CD14-positive monocyte (primary cell): ENCODE measurements around the gene IKZF3. TPM values are rescaled to one million over a fixed set of nuclear protein-coding genes. Genes with fewer than 3 reads are reported as not detected.

ENCODE experiments used
- DNase-seq, 3 donors: peaks; one replicate each; pipeline ENCODE4 v3.0.0-alpha.2; 2011 to 2022
- H2AFZ ChIP-seq: 2 replicates; pipeline ENCODE4 v1.6.0; 2012; ENCODE audit warnings: mild to moderate bottlenecking, low read depth, low read length, inconsistent platforms; ENCODE audit not compliant: insufficient read depth, poor library complexity, severe bottlenecking
- H3K27ac ChIP-seq, 2 donors: 1 replicate in 1 of 2; 2 replicates in 1 of 2; pipeline ENCODE4 v1.5.1; 2012 to 2013; ENCODE audit warnings: low read length in 2 of 2, control low read depth in 1 of 2, inconsistent platforms in 1 of 2, low read depth in 1 of 2, mild to moderate bottlenecking in 1 of 2
- H3K27me3 ChIP-seq, 2 donors: one replicate each; pipeline versions ENCODE4 v1.6.0 to v1.6.1; 2011 to 2013; ENCODE audit warnings: low read length in 2 of 2; ENCODE audit not compliant: control insufficient read depth in 2 of 2, insufficient read depth in 2 of 2
- H3K36me3 ChIP-seq, 2 donors: replicated peaks in 1 of 2; 1 replicate in 1 of 2; 2 replicates in 1 of 2; pipeline versions ENCODE4 v1.5.1 to v1.6.1; 2012 to 2013; ENCODE audit warnings: low read length in 2 of 2, control low read depth in 1 of 2, inconsistent platforms in 1 of 2, mild to moderate bottlenecking in 1 of 2; ENCODE audit not compliant: insufficient read depth in 2 of 2, control insufficient read depth in 1 of 2
- H3K4me1 ChIP-seq, 2 donors: 1 replicate in 1 of 2; 2 replicates in 1 of 2; pipeline versions ENCODE4 v1.5.1 to v1.6.1; 2012 to 2013; ENCODE audit warnings: low read length in 2 of 2, control low read depth in 1 of 2, inconsistent platforms in 1 of 2, mild to moderate bottlenecking in 1 of 2, moderate library complexity in 1 of 2; ENCODE audit not compliant: insufficient read depth in 2 of 2, control insufficient read depth in 1 of 2
- H3K4me2 ChIP-seq: replicated peaks from 2 replicates; pipeline ENCODE3; 2012; ENCODE audit warnings: low read length, moderate library complexity, mild to moderate bottlenecking; ENCODE audit not compliant: poor library complexity, severe bottlenecking; ENCODE audit errors: extremely low read depth
- H3K4me3 ChIP-seq, 3 experiments: fragments of 200-600 bp in 1 of 3; sonication (generic) in 1 of 3; replicated peaks in 1 of 3; 1 replicate in 2 of 3; 2 replicates in 1 of 3; pipeline ENCODE4 v1.5.1; 2011 to 2013; ENCODE audit warnings: low read length in 3 of 3, mild to moderate bottlenecking in 3 of 3, control low read depth in 2 of 3, low read depth in 2 of 3, inconsistent platforms in 1 of 3, moderate library complexity in 1 of 3
- H3K79me2 ChIP-seq: 2 replicates; pipeline ENCODE4 v1.6.0; 2012; ENCODE audit warnings: mild to moderate bottlenecking, control low read depth, inconsistent platforms, low read length, moderate library complexity; ENCODE audit not compliant: insufficient read depth
- H3K9ac ChIP-seq: 2 replicates; pipeline ENCODE4 v1.6.0; 2017; ENCODE audit warnings: low read length, mild to moderate bottlenecking; ENCODE audit not compliant: insufficient read depth, poor library complexity, severe bottlenecking
- H3K9me3 ChIP-seq, 2 donors: replicated peaks in 1 of 2; 1 replicate in 1 of 2; 2 replicates in 1 of 2; pipeline versions ENCODE4 v1.5.1 to v1.6.1; 2012 to 2013; ENCODE audit warnings: low read length in 2 of 2, control low read depth in 1 of 2; ENCODE audit not compliant: control insufficient read depth in 1 of 2, insufficient read depth in 1 of 2
- H4K20me1 ChIP-seq: 2 replicates; pipeline ENCODE4 v1.6.0; 2012; ENCODE audit warnings: mild to moderate bottlenecking, low read length, control low read depth, moderate library complexity; ENCODE audit not compliant: insufficient read depth
- H3K27ac Mint-ChIP-seq, 7 donors: one replicate each; pipeline ENCODE4 v1.8.0; 2020; ENCODE audit warnings: mild to moderate bottlenecking in 7 of 7, mixed read lengths in 7 of 7, moderate library complexity in 6 of 7, inconsistent platforms in 2 of 7
- H3K27me3 Mint-ChIP-seq, 3 donors: one replicate each; pipeline ENCODE4 v1.8.0; 2021 to 2022; ENCODE audit warnings: low read depth in 3 of 3, mild to moderate bottlenecking in 3 of 3, mixed read lengths in 3 of 3, moderate library complexity in 3 of 3, inconsistent platforms in 1 of 3
- H3K36me3 Mint-ChIP-seq, 2 donors: one replicate each; pipeline ENCODE4 v1.8.0; 2020; ENCODE audit warnings: mixed read lengths in 2 of 2, inconsistent platforms in 1 of 2, mild to moderate bottlenecking in 1 of 2
- H3K4me1 Mint-ChIP-seq: one replicate; pipeline ENCODE4 v1.8.0; 2020; ENCODE audit warnings: mild to moderate bottlenecking, mixed read lengths
- H3K4me3 Mint-ChIP-seq, 2 donors: one replicate each; pipeline ENCODE4 v1.8.0; 2020; ENCODE audit warnings: mild to moderate bottlenecking in 2 of 2, mixed read lengths in 2 of 2, moderate library complexity in 1 of 2
- H3K9me3 Mint-ChIP-seq, 7 donors: one replicate each; pipeline ENCODE4 v1.8.0; 2020 to 2022; ENCODE audit warnings: mixed read lengths in 7 of 7, mild to moderate bottlenecking in 6 of 7, moderate library complexity in 6 of 7, inconsistent platforms in 2 of 7
- CTCF ChIP-seq: fragments of 200-600 bp; IDR thresholded peaks from one replicate; pipeline ENCODE4 v1.8.0; 2022; ENCODE audit warnings: antibody characterized with exemption, mild to moderate bottlenecking
- WGBS: methylation state at CpG from one replicate; pipeline ENCODE4 v1.1.5; 2013; ENCODE audit warnings: missing lambda C conversion rate; ENCODE audit not compliant: insufficient coverage; 5-methylcytosine and 5-hydroxymethylcytosine counted together
- intact Hi-C, 2 donors: fragments of 100-400 bp; cut with micrococcal nuclease; formaldehyde crosslinking; loops; one replicate each; pipeline versions ENCODE4 v1.15.0 to v1.15.1; 2023
- polyA plus RNA-seq, 3 donors: library from polyadenylated mRNA; depleted of rRNA in 1 of 3; unstranded in 2 of 3; stranded (reverse) in 1 of 3; fragments of 300-500 nt in 2 of 3; fragments of >200 nt in 1 of 3; fragmentation: Illumina TruSeq in 2 of 3; gene quantifications; 1 replicate in 2 of 3; 2 replicates in 1 of 3; pipeline ENCODE4 v1.2.3, GENCODE V29; 2012 to 2021

IKZF3 gene
- polyA plus RNA-seq, 3 donors: 0.05 to 0.15 (median 0.05) TPM

- no peak overlapping the region for H2AFZ ChIP-seq
- intact Hi-C loops: no loop called here
- no peaks in the 10 kb centered on the region for H3K9me3 ChIP-seq
- H3K27me3 ChIP-seq: peaks cover 16 to 25% of the 10 kb centered on the region in 2 donors
- no peaks in the 10 kb centered on the region for H3K4me1 Mint-ChIP-seq
- H3K9me3 Mint-ChIP-seq: peaks cover 0 to 2% (median 0%) of the 10 kb centered on the region in 7 donors
- TF ChIP-seq CTCF: no peak
- H3K36me3 ChIP-seq: no peaks in the 10 kb centered on the region
- peaks cover 22 to 42% (median 24%) of the 10 kb centered on the region in 3 donors for H3K27me3 Mint-ChIP-seq
- H3K4me3 ChIP-seq: no peak overlapping the region
- no peaks in the 10 kb centered on the region for H3K79me2 ChIP-seq
- no peak overlapping the region for H3K4me3 Mint-ChIP-seq
- H3K36me3 Mint-ChIP-seq: no peaks in the 10 kb centered on the region
- no peaks in the 10 kb centered on the region for H3K4me1 ChIP-seq
- H3K27ac ChIP-seq: no peak overlapping the region
- no peaks in the 10 kb centered on the region for H4K20me1 ChIP-seq
- no CpG with 5 or more reads among the region's 2 CpGs for WGBS
- no peak overlapping the region for H3K4me2 ChIP-seq
- no peak overlapping the region for H3K9ac ChIP-seq
- DNase-seq: no peak
- no peak overlapping the region for H3K27ac Mint-ChIP-seq
These were observed 54.9 kb downstream of the IKZF3 start for GRCh38 chr17:39809221-39809620.

GRCh38 chr17:39808409-39808997, 55.6 kb downstream of the IKZF3 start:
- Mint-ChIP-seq H3K4me3 (no peak overlapping the region), H3K27ac (no peak overlapping the region)
- no peaks in the 10 kb centered on the region for H4K20me1 ChIP-seq

More at GRCh38 chr17:39808409-39808997, 55.6 kb downstream of the IKZF3 start:
- Mint-ChIP-seq H3K36me3 (no peaks in the 10 kb centered on the region), H3K9me3 (peaks cover 0 to 2% (median 0%) of the 10 kb centered on the region in 7 donors), H3K27me3 (peaks cover 21 to 41% (median 27%) of the 10 kb centered on the region in 3 donors), H3K4me1 (no peaks in the 10 kb centered on the region)
- DNase-seq: no peak
- Histone ChIP-seq H3K27me3 (peaks cover 16 to 25% of the 10 kb centered on the region in 2 donors), H3K27ac (no peak overlapping the region), H2AFZ (no peak overlapping the region), H3K4me2 (no peak overlapping the region), H3K79me2 (no peaks in the 10 kb centered on the region), H3K9me3 (no peaks in the 10 kb centered on the region), H3K4me1 (no peaks in the 10 kb centered on the region), H3K4me3 (no peak overlapping the region), H3K36me3 (no peaks in the 10 kb centered on the region), H3K9ac (no peak overlapping the region)
- no peak for TF ChIP-seq CTCF
- no CpG with 5 or more reads among the region's 3 CpGs for WGBS
- intact Hi-C loops: no loop called here
